LNCAP (cell line): ENCODE results near the gene TTLL11.

ENCODE experiments used
- TF ChIP-seq, protein P1 (sequence below): fragments of 450-650 bp; IDR thresholded peaks from 2 replicates; pipeline ENCODE4 v1.5.1; 2017; ENCODE audit warnings: mild to moderate bottlenecking

The TTLL11 gene

DNA sequence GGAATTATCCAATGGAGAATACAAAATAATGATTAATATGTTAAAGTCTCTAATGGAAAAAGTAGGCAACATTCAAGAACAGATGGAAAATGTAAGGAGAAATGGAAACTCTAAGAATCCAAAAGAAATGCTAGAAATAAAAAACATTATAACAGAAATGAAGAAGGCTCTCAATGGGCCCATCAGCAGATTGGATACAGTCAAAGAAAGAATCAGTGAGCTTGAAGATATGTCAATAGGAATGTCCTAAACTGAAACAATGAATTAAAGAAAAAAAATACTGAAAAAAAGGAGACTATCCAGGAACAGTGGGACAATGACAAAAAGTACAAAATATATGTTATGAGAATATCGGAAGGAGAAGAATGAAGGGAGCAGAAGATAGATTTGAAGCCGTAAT lies 248.5 kb downstream of the TTLL11 start:
- TF ChIP-seq, protein P1, sequence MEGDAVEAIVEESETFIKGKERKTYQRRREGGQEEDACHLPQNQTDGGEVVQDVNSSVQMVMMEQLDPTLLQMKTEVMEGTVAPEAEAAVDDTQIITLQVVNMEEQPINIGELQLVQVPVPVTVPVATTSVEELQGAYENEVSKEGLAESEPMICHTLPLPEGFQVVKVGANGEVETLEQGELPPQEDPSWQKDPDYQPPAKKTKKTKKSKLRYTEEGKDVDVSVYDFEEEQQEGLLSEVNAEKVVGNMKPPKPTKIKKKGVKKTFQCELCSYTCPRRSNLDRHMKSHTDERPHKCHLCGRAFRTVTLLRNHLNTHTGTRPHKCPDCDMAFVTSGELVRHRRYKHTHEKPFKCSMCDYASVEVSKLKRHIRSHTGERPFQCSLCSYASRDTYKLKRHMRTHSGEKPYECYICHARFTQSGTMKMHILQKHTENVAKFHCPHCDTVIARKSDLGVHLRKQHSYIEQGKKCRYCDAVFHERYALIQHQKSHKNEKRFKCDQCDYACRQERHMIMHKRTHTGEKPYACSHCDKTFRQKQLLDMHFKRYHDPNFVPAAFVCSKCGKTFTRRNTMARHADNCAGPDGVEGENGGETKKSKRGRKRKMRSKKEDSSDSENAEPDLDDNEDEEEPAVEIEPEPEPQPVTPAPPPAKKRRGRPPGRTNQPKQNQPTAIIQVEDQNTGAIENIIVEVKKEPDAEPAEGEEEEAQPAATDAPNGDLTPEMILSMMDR: no peak

GRCh38 chr9:121844098-121844497 lies 249.0 kb downstream of the TTLL11 start:
- TF ChIP-seq, protein P1: no peak

- TF ChIP-seq, protein P1: no peak
Observed at GRCh38 chr9:121842612-121842978, 250.5 kb downstream of the TTLL11 start.

GRCh38 chr9:121841771-121842611 lies 251.1 kb downstream of the TTLL11 start:
- TF ChIP-seq, protein P1: no peak

DNA sequence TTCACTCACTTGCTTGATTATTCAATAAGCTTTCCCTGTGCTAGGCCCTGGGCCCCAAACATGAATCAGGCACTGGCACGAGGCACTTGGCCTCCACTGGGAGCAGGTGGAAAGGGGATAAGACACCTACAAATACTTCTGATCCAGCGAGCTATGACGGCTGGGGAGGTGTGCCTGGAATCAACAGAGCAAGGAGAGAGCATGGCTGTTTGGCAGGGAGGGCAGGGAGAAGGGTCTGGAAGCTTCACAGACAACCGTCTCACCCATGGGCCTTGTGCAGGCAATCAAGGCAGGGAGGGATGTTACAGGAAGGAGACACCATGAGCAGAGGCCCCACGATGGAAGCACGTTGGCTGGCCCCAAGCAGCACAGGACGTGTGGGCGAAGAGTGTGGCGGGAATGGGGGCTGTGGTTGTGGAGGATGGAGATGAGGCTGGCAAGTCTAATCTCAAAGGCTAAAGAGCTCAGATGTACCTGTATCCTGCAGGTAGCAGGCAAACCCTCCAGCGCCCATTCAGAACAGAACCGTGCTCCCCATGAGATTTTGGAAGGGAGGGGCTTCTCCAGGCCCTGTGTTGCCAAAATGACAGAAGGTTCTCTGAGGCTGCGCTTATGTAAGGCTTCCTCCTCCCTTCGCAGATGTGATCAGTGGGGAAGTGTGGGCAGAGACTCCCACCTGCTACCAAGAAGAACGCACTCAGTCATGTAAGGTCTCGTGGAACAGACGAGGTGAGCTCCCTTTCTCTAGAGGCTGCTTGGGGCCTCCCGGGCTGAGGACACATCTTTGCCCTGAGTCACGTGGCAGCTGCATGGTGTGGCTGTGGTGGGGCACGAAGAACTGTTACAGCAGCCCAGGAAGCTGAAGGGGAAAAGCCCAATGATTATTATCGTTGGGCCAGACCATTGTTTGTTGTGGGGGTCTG lies 252.0 kb downstream of the TTLL11 start:
- TF ChIP-seq, protein P1: no peak

DNA sequence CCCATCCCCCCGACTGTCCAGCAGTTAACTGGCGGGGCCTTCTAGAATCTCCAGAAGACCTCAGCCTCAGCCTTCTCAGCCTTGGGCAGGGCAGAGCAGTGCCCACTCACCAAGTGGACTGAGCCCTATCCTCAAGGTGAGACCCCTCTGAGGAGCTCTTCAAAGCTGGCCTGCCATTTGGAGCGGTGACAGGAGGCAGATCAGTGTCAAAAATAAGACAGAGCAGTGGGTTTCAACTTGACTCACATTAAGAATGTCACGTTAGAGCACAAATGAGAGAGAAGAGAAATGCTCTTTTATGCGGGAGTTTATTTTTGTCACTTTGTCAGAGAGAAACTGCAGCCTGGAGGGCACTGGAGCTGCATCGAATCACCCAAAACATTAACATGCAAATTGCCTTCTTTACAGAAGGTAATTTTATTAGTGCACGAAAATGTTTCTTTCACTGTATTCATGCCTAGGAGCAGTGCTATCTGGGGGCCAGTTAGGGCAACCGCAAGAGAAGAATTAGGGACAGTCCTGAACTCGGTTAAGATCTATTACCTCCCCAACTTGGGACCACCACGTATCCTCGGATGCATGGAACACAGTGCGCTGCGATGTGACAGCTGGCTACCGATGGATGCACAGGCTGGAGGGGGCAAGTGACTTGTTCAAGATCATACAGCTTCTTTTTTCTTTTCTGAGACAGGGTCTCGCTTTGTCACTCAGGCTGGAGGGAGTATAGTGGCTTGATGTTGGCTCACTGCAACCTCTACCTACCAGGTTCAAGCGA lies 253.2 kb downstream of the TTLL11 start:
- TF ChIP-seq, protein P1: no peak
